Measurements from ENCODE around the gene MLIP. TPM values are rescaled to one million over a fixed set of nuclear protein-coding genes. Genes with fewer than 3 reads are reported as not detected.
"Not testable (repeated sequence)": the region's sequence is repeated elsewhere in the genome, so short reads cannot be mapped to it uniquely, and the experiment has no call there.

Gene MLIP
- polyA plus RNA-seq, 2 of the 4 experiments (the other 2 are of a cell fraction), result 0.08 TPM; not detected in 1

- no peak overlapping the region for H3K4me3 ChIP-seq
- CTCF ChIA-PET, result no interaction called here
- no peak for ATAC-seq
- 61% methylated on average over 2 of the region's 2 CpGs for WGBS (ENCODE audit: missing lambda C conversion rate)
- no peaks in the 10 kb centered on the region for H3K9me3 ChIP-seq
- H3K4me2 ChIP-seq, result no peak overlapping the region
- POLR2A ChIA-PET, result no interaction called here
- H3K4me1 ChIP-seq, result no peaks in the 10 kb centered on the region; the same call in 2 of the 3 replicates
- no peak for DNase-seq (ENCODE audit: low read depth in 1 of 2, low spot score in 1 of 2)
- no peak for TF ChIP-seq JUNB (IDR thresholded peaks at IDR 0.05)
- TF ChIP-seq RNF2 (IDR thresholded peaks at IDR 0.05; ENCODE audit: borderline replicate concordance, low read depth), result no peak
- TF ChIP-seq NPAS2 (CRISPR knock-in tag; IDR thresholded peaks at IDR 0.05; ENCODE audit: borderline replicate concordance), result no peak
- TF ChIP-seq BCL3 (IDR thresholded peaks at IDR 0.05), result no peak
- no peak for TF ChIP-seq ATOH8 (CRISPR knock-in tag; IDR thresholded peaks at IDR 0.05; ENCODE audit: low read depth)
- no peak for TF ChIP-seq HDAC2 (IDR thresholded peaks at IDR 0.05)
- no peak for TF ChIP-seq HES2 (IDR thresholded peaks at IDR 0.05)
- no peak for TF ChIP-seq FOXS1 (CRISPR knock-in tag; IDR thresholded peaks at IDR 0.05)
- TF ChIP-seq TFCP2L1 (CRISPR knock-in tag; IDR thresholded peaks at IDR 0.05), result no peak
- no peak for TF ChIP-seq JUN (IDR thresholded peaks at IDR 0.05)
- FAIRE-seq, result no peak
- no peak overlapping the region for H3K27ac ChIP-seq
These were observed 95.3 kb downstream of the MLIP start for GRCh38 chr6:54206510-54206909.

DNA sequence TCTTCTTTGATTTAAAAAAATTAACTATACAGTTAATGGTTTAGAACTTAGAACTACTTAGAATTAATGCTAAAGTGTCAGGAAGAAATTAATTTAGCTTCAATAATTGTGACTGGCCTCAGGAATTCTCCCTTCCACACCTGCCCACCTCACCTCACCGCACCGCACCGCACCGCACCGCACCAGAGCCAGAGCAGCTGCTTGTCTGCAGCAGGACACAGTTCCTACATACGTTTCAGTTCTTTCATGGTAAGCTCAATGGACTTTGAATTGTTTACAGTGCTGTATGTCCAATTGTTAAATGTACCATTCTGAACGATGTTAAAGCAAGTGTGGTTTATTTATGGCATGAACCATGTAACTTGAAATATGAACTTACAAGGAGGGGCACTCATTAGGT, 98.7 kb downstream of the MLIP start:
- 85% methylated on average over 6 of the region's 7 CpGs for WGBS (ENCODE audit: missing lambda C conversion rate)
- CTCF ChIA-PET, result interaction anchor here (0.7 kb wide), 1 partner anchor 713 kb away, joined by 4 read pairs; no protein-coding TSS in a partner anchor

GRCh38 chr6:54214286-54214685, 103.0 kb downstream of the MLIP start:
- no peak for DNase-seq (ENCODE audit: low read depth in 1 of 2, low spot score in 1 of 2)
- no peak overlapping the region for H3K27ac ChIP-seq
- FAIRE-seq, result no peak
- no peak for ATAC-seq
- WGBS (ENCODE audit: missing lambda C conversion rate), result 23% methylated on average over 1 of the region's 1 CpG
- no peak overlapping the region for H3K4me3 ChIP-seq
- no peaks in the 10 kb centered on the region for H3K9me3 ChIP-seq
- no peaks in the 10 kb centered on the region for H3K4me1 ChIP-seq
- TF ChIP-seq RAD21 (conservative IDR thresholded peaks at IDR 0.05 in 1 of 2, IDR thresholded peaks at IDR 0.05 in 1 of 2), result no peak
- TF ChIP-seq USF2 (IDR thresholded peaks at IDR 0.05), result no peak
- no peak for TF ChIP-seq SREBF2 (IDR thresholded peaks at IDR 0.05)
- TF ChIP-seq JUNB (IDR thresholded peaks at IDR 0.05), result no peak
- H3K4me2 ChIP-seq, result no peak overlapping the region
- CTCF ChIA-PET, result no interaction called here
- POLR2A ChIA-PET, result no interaction called here

More for the DNA sequence above, 98.7 kb downstream of the MLIP start:
- DNase-seq (ENCODE audit: low read depth in 1 of 2, low spot score in 1 of 2); ATAC-seq; H3K4me1 ChIP-seq; H3K4me3 ChIP-seq; H3K4me2 ChIP-seq; H3K27ac ChIP-seq; POLR2A ChIA-PET; H3K9me3 ChIP-seq: not testable (repeated sequence)
- FAIRE-seq, result peak; percentile 49

- CTCF ChIA-PET, result no interaction called here
- no peak overlapping the region for H3K27ac ChIP-seq
- no peak overlapping the region for H3K4me2 ChIP-seq
- FAIRE-seq, result no peak
- H3K4me3 ChIP-seq, result no peak overlapping the region
- no peaks in the 10 kb centered on the region for H3K4me1 ChIP-seq
- no peaks in the 10 kb centered on the region for H3K9me3 ChIP-seq
- DNase-seq (ENCODE audit: low read depth in 1 of 2, low spot score in 1 of 2), result no peak
- POLR2A ChIA-PET, result no interaction called here
- TF ChIP-seq PHF8 (IDR thresholded peaks at IDR 0.05; ENCODE audit: borderline replicate concordance, low read depth), result no peak
- no peak for TF ChIP-seq SMC3 (IDR thresholded peaks at IDR 0.05)
- no peak for TF ChIP-seq GATA3 (IDR thresholded peaks at IDR 0.05; ENCODE audit: borderline replicate concordance)
- no peak for TF ChIP-seq CBX2 (IDR thresholded peaks at IDR 0.05; ENCODE audit: borderline replicate concordance, low read depth)
- no peak for ATAC-seq
These were observed 105.1 kb downstream of the MLIP start for GRCh38 chr6:54216336-54216735.
